Activated effector memory CD4-positive, alpha-beta T cell treated with anti-CD3 and anti-CD28 coated beads, Interleukin-2, amount 50 U/mL, for 16 hours (primary cell): ENCODE measurements around the gene SMARCB1.
"Not testable (repeated sequence)": the region's sequence is repeated elsewhere in the genome, so short reads cannot be mapped to it uniquely, and the experiment has no call there.

Experiments
- DNase-seq: peaks from one replicate; pipeline ENCODE4 v3.0.0-alpha.2; 2020

Gene SMARCB1

DNA sequence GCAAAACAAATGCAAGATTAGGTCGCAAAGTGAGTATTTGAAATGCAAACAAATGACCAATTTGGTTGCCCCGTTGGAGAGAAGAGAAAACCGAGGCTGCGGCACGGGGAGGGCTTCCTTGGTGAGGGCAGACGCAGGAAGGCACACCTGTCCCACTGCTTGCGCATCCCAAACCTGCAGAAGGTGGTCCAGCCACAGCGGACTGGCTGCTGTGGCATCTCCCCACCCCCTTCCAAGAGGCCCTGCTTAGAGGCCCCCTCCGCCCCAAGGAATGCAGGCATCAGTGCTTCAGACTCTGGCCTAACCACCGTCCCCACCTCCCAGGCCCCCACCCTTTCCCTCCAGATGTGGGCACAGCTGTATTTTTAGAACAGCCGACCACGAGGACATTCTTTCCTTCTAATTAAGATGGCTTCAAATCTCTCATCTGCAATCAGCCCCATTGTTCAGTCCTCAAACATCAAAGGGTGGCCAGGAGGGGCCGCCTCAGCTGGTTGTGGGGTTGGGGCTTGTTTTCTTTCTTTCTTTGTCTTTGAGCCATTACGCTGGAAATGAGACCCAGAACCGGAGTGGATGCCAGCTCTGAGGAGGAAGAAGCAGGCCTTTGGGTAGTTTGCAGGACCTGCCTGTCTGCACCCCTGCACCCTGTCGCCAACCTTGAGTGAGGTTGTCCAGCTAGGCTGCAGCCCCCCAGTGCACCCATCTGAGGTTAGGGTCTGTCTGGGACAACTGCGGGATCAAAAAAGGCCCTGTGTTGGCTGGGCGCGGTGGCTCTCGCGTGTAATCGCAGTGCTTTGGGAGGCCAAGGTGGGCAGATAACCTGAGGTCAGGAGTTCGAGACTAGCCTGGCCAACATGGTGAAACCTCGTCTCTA is 61.5 kb downstream of the SMARCB1 start:
- DNase-seq, result no peak

DNA sequence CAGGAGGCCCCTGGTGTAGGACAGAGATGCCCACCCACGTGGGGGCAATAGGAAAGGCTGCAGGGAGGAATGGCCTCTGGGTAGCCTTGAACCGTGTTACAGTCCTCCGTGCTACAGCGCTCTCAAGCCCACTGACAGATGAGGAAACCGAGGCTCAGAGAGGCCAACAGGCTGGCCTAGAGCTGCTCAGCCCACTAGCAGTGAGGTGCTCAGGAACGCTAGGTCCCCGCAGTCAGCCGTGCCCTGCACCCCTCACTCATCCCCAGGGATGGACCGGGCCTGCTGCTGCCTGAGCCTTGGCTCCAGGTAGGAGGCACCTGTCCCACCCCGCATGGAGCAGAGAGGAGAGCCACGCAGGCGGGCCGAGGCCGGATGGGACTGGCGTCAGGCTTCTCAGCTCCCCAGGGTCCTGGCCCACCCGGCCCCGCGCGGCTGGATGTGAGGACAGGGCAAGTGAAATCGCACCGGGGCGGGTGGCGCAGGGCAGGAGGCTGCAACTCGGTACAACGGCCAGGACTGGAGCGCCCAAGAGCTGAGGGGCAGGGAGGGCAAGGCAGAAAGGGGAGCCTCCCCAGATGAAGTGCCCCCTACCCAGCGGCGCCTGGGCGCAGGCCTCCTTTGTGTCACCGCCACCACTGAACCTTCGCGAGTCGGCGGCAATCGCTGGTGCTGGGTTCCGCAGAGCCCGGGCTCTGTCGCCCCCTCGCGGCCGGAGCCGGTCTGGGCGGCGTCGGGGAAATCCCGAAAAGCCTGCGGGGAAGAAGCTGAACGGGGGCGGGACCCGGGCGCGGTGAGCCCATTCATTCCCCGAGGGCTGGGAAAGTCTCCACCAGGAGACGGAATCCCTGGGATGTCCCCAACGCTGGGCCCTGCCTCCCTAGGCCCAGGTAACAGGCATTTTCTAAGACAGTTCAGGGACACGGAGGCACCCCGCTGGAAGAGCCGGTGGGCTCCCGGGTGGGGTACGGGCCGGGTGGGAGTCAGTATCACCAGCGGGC is 62.5 kb downstream of the SMARCB1 start:
- peak; percentile 95 for DNase-seq

DNA sequence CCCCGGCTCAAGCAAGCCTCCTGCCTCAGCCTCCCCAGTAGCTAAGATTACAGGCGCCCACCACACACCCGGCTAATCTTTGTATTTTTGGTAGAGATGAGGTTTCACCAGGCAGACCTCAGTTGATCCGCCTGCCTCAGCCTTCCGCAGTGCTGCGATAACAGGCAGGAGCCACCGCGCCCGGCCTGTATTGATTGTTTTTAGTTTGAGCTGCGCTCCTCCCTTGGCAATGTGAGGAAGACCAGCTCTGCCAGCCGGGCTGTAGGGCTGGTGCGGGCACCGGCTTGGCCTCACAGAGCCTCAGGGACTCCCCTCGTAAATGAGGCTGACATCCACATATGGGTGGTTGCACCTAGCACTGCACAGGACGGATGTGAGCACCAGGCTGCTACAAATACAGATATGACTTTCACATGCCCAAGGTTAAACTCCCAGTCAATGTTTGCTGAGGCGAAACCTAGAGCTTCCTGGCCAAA is 63.4 kb downstream of the SMARCB1 start:
- DNase-seq, result no peak

DNA sequence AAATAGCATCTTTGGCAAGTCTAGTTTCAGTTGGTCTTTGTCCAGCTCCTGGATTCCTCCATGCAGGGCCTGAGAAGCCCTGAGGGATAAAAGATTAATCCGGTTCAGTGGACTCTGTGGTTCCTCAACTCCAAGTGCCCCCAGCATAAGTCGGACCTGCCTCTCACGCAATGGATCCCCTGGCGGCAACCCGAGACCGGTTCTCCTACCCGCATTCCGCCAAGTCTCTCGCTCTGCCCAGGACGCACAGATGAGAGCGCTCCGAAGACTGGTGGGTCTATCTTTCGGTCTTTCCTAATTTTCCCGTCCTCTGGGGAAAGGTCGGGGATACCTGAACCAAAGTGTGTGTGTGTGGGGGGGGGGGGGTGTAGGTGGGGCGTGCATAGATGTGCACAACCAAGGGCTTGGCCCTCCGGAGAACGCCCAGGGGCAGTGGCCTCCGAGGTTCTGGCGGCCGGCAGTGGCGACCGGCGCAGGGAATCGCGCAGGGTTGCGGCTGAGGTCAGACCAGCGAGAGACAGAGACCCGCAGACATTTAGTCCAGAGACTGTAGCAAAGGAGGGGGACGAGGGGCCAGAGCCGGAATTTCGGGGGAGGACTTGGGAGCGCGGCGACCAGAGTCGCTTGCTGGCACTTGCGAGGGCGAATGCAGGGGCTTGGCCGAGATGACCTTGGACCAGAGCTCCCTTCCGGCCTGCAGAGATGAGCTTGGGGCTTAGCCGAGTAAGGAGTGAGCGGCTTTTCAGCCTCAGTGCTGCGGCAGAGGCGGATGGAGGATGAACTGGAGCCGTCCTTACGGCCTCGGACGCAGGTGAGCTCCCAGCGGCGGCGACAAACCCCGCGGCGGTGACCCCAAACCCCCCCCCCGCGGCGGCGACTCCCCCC is 70.2 kb downstream of the SMARCB1 start:
- DNase-seq, result no peak

DNA sequence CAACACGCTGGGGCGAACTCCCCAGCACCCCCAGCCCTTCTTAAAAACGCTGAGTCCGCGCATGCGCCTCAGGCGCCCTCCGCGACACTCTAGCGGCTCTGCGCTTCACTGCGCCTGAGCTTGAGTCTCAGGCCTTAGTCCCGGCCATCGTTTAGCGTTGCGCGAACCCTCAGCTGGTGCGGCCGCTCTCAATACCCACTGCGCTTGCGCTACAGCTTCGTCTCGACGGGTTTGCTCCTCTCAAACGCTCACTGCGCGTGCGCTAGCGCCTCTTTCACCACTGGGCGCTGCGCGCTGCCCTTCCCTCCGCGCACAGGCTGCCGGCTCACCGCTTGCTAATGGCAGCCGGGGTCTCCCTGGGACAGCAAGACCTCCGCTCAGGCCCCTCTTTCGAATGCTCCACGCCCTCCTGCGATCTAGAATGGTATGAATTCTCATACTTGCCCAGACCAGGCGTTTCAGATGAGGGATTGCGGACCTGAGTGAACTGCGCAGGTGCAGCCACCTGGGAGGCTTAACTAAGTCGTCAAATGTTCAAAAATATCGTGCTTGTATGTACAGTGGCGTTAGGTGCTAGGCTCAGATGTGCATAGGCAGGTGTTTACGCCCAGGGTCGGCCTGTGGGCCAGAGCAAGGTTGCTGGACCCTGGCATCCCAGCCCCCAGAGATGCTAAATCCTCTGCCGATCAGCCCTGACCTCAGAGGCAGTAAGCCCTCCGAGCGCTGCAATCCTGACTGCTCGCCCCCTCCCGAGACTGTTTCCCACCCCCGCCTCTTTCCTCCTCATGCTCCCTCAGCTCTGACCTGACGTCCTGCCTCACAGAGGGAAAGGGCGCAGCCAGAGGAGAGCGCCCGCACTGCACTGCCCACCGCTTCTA is 71.1 kb downstream of the SMARCB1 start, which contains the start of gene SLC2A11:
TSS of gene SLC2A11 (plus strand) at position 270 of the 878 bp plus-strand sequence. CDS start at position 395, 125 bp downstream.
- DNase-seq, result peak; percentile 97

DNA sequence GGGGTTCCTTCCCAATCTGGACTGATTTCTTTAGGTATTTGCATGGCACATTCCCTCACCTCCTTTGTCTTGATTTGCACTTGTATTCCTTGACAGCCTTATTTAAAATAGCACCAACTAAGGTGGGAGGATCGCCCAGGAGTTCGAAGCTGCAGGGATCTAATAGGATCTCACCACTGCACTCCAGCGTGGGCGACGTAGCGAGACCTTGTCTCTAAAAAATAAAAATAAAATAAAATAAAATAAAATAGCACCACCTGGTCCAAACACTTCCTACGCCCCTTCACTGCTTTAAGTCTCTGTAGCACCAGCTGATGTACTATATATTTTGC is 71.7 kb downstream of the SMARCB1 start:
- no peak for DNase-seq

DNA sequence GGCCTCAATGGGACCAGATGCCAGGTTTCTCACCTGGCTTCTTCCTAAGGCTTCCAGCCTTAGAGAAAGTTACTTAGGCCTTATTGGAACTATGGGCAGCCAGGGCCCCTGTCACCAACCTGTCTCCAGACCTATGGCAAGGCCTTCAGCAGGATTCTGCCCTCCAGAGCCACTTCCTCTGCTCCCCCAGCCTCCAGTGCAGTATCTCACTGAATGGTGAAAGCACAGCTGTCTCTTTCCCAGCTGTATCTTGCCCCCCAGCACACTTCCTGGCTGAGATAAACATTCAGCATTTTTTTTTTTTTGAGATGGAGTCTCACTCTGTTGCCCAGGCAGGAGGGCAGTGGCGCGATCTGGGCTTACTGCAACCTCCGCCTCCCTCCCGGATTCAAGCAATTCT is 72.4 kb downstream of the SMARCB1 start:
- DNase-seq, result no peak

DNA sequence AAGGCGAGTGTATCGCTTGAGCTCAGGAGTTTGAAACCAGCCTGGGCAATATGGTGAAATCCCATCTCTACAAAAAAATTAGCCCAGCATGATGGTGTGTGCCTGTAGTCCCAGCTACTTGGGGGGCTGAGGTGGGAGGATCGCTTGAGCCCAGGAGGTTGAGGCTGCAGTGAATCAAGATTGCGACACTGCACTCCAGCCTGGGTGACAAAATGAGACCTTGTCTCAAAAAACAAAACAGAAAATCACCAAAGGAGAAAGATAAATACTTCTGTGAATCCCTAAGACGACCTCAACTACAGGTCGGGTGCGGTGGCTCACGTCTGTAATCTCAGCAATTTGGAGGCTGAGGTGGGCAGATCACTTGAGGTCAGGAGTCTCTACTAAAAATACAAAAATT is 73.4 kb downstream of the SMARCB1 start:
- DNase-seq, result not testable (repeated sequence)

DNA sequence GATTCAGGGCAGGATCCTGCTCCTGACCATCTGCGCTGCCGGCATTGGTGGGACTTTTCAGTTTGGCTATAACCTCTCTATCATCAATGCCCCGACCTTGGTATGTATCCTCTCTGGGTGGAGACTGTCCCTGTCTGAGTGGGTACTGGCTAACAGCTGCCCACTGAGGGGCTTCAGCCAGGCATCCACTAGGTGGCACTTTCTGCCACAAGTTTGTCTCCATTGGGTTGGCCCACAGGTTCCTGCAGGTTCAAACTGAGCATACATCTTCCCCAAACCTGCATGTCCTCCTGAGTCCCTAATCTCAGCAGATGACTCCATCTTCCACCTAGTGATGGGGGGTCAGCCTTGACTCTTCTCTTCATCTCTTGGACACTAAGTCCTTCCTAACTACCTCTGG is 75.3 kb downstream of the SMARCB1 start:
- peak; percentile 70 for DNase-seq

DNA sequence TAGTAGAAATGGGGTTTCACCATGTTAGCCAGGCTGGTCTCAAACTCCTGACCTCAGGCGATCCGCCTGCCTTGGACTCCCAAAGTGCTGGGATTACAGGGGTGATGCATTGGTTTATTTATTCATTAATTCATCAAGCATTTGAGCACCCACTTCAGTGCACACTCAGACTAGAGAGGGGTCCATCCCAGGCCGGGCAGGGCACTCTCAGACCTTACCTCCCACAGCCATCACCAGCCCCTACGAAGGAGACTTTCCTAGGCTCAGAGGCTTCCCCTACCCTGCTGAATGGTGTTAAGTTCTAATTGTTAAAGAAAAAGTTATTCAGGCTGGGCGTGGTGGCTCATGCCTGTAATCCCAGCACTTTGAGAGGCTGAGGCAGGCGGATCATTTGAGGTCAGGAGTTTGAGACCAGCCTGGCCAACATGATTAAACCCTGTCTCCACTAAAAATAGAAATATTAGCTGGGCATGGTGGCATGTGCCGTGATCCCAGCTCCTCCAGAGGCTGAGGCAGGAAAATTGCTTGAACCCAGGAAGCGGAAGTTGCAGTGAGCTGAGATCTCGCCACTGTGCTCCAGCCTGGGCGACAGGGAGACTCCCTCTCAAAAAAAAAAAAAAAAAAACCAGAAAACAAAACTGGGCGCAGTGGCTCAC is 77.9 kb downstream of the SMARCB1 start:
- not testable (repeated sequence) for DNase-seq

DNA sequence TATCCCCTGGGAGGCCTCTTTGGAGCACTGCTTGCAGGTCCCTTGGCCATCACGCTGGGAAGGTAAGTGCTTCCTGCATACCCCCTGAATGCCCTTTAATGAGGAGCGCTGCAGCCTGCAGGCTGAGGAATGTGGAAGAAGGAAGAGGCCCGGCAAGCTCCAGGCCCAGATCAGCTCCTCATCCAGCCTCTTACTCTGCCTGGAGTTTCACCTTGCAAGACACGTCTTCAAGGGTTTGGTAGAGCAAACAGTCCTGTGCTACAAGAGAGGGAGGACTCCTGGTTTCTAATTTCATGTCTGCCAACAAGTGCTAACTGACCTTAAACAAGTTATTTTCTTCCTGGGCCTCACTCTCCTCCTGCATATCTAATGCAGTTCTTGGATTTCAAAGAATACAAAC is 81.8 kb downstream of the SMARCB1 start:
- DNase-seq, result no peak

DNA sequence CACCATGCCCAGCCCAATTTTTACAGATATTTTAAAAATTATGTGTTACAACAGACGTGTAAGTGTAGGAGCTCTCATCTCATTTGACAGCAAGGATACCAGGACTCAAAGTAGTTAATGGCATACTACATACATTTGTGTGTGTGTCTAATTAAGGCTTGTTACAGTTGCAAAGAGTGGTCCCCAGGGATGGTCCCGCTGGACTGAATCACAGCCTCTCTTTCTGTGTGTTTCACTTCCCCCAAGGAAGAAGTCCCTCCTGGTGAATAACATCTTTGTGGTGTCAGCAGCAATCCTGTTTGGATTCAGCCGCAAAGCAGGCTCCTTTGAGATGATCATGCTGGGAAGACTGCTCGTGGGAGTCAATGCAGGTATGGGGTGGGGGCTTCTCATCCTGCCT is 88.1 kb downstream of the SMARCB1 start:
- no peak for DNase-seq

DNA sequence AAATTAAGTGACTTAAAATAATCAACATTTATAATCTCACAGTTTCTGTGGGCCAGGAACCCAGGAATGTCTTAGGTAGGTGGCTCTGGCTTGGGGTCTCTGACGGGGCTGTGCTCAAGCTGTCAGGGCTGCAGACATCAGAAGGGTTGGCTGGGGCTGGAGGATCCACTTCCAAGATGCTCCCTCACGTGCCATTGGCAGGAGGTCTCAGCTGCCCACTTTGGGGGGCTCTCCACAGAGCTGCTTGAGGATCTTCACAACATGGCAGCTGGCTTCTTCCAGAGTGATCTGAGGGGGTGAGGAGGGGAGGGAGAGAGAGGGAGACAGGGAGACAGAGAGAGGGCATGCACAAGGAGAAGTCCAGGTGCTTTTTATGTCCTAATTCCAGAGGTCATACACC is 89.0 kb downstream of the SMARCB1 start:
- DNase-seq, result no peak

DNA sequence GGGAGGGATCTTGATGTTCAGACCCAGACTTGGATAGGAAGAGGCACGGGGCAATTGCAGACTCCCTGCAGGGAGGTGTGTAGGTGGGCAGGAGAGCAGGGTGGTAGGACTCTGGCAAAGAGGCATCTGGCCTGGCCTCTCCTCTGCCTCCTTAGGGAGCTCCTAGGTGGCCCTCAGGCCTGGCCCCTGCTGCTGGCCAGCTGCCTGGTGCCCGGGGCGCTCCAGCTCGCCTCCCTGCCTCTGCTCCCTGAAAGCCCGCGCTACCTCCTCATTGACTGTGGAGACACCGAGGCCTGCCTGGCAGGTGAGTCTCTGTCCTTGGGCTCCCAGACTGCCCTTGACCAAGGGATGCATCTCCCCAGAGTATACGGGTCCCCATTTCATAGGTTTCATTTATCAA is 90.8 kb downstream of the SMARCB1 start:
- DNase-seq, result no peak

DNA sequence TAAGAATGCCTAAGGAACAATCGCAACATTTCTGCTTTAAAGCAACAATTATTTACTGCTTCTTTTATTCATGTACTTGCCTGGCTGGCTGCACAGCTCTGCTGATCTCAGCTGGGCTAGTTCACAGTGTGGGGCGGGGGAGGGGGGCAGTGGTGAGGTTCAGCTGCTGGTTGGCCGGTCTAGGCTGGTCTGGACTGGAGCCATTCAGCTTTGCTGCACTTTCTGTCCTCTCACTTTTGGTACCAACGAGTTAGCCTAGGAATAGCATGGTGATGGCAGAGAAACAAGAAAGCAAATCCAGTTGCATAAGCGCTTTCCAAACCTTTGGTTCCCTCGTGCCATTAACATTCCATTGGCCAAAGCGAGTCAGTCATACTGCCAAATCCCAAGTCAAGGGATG is 91.5 kb downstream of the SMARCB1 start:
- DNase-seq, result no peak

DNA sequence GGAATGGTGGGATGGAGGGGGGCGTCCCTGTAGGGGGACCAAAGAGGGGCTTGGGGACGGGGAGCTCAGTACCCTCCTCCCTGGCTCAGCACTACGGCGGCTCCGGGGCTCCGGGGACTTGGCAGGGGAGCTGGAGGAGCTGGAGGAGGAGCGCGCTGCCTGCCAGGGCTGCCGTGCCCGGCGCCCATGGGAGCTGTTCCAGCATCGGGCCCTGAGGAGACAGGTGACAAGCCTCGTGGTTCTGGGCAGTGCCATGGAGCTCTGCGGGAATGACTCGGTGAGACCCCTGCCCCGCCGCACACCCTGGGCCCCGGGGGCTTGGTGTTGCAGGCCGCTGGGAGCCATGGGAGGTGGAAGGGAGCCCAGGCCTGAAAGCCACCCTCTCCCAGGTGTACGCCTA is 95.6 kb downstream of the SMARCB1 start:
- no peak for DNase-seq

DNA sequence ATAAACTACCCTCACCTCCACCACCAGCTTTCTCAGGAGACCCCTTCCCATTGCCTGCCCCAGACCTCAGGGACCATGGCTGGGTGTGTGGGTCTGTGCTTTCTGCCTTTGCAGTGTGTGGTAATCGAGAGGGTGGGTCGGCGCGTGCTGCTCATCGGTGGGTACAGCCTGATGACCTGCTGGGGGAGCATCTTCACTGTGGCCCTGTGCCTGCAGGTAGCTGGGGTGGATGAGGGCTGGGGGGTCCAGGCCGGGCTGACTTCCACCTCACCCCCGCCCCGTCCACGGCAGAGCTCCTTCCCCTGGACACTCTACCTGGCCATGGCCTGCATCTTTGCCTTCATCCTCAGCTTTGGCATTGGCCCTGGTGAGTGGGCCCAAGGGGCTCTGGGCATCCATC is 96.9 kb downstream of the SMARCB1 start:
- DNase-seq, result no peak

DNA sequence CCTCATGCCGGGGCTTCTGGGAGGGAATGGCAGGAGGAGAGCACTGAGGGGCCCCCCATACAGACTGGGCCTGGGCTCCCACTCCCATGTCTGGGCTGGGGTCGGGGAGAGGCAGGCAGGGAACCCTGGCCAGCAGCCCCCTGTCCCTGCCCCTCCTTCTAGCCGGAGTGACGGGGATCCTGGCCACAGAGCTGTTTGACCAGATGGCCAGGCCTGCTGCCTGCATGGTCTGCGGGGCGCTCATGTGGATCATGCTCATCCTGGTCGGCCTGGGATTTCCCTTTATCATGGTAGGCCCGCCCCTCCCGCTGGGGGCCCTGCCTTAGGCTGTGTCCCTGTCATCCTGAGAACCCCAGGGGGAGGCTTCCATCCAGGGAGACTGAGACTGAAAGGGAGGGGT is 97.4 kb downstream of the SMARCB1 start:
- no peak for DNase-seq
